Measurements from ENCODE around the gene SNRPA1. TPM values are rescaled to one million over a fixed set of nuclear protein-coding genes. Genes with fewer than 3 reads are reported as not detected.

The SNRPA1 gene
- total RNA-seq, 4 donors from 2014 or later = 3.2 to 56.4 (median 25.7) TPM

DNA sequence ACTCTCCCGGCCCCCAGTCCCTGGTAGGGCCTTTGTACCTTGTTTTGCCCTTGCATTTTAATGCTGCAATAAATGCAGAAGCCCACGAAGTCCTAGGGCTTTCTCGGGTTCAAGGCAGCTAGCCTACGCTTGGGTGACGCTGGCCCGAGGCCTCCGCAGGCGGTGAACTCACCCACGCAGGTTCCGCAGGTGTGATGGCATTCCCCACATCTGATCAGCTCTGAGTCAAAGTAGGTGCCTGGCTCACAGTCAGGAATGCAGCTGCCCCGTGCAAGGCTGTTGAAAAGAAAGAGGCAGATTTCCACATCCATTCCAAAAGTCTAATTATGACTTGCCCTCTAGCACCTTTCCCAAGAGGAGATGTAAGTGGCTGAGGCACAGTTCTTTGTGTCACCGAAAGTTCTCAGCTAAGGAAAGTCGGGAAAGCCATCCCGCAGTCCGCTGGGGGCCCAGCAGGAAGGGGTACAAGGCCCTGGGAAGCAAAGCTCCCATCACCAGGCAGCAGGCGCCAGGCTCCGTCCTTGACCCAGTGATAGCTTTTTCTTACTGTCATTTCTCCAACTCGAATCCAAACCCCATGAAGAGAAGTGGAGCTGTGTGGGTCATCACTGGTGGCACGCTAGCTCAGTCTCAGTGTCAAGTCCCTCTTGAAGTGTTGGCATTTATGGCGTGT lies 23.2 kb upstream of the SNRPA1 start:
- H3K27ac ChIP-seq = no peak overlapping the region
- H3K27me3 ChIP-seq = no peaks in the 10 kb centered on the region
- TF ChIP-seq, protein P1, sequence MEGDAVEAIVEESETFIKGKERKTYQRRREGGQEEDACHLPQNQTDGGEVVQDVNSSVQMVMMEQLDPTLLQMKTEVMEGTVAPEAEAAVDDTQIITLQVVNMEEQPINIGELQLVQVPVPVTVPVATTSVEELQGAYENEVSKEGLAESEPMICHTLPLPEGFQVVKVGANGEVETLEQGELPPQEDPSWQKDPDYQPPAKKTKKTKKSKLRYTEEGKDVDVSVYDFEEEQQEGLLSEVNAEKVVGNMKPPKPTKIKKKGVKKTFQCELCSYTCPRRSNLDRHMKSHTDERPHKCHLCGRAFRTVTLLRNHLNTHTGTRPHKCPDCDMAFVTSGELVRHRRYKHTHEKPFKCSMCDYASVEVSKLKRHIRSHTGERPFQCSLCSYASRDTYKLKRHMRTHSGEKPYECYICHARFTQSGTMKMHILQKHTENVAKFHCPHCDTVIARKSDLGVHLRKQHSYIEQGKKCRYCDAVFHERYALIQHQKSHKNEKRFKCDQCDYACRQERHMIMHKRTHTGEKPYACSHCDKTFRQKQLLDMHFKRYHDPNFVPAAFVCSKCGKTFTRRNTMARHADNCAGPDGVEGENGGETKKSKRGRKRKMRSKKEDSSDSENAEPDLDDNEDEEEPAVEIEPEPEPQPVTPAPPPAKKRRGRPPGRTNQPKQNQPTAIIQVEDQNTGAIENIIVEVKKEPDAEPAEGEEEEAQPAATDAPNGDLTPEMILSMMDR (IDR thresholded peaks at IDR 0.05) = no peak
- TF ChIP-seq POLR2A (IDR thresholded peaks at IDR 0.05) = no peak
- DNase-seq = peak in 1 of 2 donors; percentile 3
- no peak overlapping the region for H3K4me3 ChIP-seq
- intact Hi-C loops (cut with DNase I; ENCODE audit: low total_unique reads) = no loop called here
- no peaks in the 10 kb centered on the region for H3K36me3 ChIP-seq
- H3K9me3 ChIP-seq = no peaks in the 10 kb centered on the region
- no peaks in the 10 kb centered on the region for H3K4me1 ChIP-seq

DNA sequence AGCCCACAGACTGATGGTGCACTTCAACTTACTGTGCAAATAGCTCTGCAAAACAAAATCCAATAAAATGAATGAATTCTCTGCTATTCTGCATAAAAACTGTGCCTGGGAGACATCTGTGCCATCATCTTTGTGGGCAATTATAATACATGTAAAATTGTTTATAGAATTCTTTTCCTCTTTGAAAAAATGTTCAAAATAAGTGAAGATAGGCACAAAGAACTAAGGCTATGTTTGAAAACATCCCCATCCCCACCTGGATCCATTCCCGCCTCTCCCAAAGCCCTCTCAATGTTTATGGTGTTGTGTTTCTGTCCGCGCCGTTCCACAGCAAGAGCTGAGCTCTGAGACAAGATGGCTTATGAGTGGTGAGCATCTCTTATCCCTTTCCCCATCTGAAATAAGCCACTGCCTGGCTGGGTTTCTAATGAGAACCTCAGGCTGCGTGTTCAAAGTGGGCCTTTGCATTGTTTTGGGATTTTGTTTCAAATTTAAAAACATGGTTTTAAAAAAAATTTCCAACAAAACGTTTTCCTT lies 22.4 kb upstream of the SNRPA1 start:
- Histone ChIP-seq H3K4me3 (no peak overlapping the region), H3K9me3 (no peaks in the 10 kb centered on the region), H3K27ac (no peak overlapping the region), H3K27me3 (no peaks in the 10 kb centered on the region), H3K36me3 (no peaks in the 10 kb centered on the region), H3K4me1 (no peaks in the 10 kb centered on the region)
- no peak for TF ChIP-seq POLR2A (IDR thresholded peaks at IDR 0.05)
- TF ChIP-seq, protein P1 (IDR thresholded peaks at IDR 0.05) = no peak
- no peak for DNase-seq
- intact Hi-C loops (cut with DNase I; ENCODE audit: low total_unique reads) = no loop called here

DNA sequence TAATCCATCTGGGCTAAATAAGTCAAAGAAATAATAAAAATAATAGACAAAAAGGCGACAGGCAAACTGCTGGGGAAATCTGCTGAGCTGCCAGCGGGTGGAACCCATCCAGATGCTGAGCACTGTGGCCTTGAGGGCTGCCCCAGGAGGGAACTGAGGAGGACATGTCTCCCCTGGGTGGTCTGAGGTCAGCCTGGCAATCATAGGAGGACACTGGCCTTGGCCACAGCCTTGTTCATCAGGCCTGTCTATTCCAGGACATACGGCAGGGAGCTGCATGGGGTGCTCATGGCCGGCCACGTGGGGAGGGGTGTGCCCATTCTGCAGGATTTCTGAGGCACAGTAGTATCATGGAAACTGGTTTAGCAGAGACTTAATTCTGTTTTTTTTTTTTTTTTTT lies 21.5 kb upstream of the SNRPA1 start:
- no peaks in the 10 kb centered on the region for H3K4me1 ChIP-seq
- TF ChIP-seq, protein P1 (IDR thresholded peaks at IDR 0.05) = no peak
- TF ChIP-seq POLR2A (IDR thresholded peaks at IDR 0.05) = no peak
- no peak for DNase-seq
- intact Hi-C loops (cut with DNase I; ENCODE audit: low total_unique reads) = no loop called here
- no peaks in the 10 kb centered on the region for H3K9me3 ChIP-seq
- H3K27ac ChIP-seq = no peak overlapping the region
- H3K4me3 ChIP-seq = no peak overlapping the region
- H3K27me3 ChIP-seq = no peaks in the 10 kb centered on the region
- no peaks in the 10 kb centered on the region for H3K36me3 ChIP-seq

DNA sequence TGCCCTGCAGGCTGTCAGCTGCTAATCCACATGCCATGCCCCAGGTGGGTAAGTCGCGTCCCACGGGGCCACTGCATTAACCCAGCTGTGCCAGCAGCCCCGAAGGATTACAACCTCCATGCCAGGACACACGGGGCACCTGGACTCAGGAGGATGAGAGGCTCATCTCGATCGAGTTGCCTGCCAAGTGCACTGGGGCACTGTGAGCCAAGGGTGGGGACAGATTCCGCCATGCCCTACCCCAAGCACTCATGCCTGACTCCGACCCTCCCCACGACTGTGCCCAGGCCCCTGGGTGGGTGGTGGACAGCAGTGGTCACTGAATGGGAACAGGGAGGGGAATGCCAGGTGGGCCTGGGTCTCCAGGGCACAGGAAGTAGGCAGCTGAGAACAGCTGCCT lies 20.7 kb upstream of the SNRPA1 start:
- Histone ChIP-seq H3K4me1 (no peaks in the 10 kb centered on the region), H3K27ac (no peak overlapping the region), H3K36me3 (no peaks in the 10 kb centered on the region), H3K27me3 (no peaks in the 10 kb centered on the region), H3K4me3 (no peak overlapping the region), H3K9me3 (no peaks in the 10 kb centered on the region)
- peak in 1 of 2 donors; percentile 8 for DNase-seq
- TF ChIP-seq, protein P1 (IDR thresholded peaks at IDR 0.05) = no peak
- TF ChIP-seq POLR2A (IDR thresholded peaks at IDR 0.05) = no peak
- intact Hi-C loops (cut with DNase I; ENCODE audit: low total_unique reads) = no loop called here

DNA sequence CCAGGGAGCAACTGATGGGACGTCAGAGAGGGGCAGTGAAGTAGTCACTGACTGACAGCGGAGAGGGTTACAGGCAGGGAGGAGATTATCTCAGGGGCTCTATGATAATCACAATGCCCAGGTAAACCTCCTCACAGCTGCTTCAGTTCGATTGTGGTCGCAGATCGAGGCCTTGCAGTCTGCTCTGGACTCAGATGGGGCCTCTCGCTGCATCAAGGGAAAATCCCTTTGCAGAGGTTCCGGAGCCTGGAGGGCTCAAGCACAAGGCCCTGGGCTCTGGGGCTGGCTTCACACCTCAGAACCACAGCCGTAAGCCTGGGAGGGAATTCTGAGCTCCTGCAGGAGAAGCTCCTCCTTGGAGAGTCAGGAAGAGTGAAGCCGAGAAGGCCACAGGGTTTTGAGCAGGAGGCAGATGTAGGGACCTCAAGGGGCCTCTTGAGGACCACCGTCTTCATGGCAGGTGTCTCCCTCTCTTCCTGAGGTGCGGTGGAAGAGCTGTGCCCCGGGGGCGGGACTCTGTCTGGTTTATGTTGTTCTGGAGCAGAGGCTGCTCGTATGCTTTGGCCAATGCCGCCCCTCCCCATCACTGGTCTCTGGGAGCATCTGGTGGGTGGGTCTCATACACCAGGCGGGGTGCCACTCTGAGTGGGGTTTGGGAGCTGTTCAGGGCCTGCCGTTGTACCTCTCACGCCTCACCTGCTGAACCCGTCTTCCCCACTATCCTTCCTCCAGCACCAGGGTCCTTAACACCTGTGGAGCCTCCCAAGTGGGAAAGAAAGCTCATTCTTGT lies 19.5 kb upstream of the SNRPA1 start:
- H3K9me3 ChIP-seq = no peaks in the 10 kb centered on the region
- no peak overlapping the region for H3K27ac ChIP-seq
- TF ChIP-seq POLR2A (IDR thresholded peaks at IDR 0.05) = no peak
- TF ChIP-seq, protein P1 (IDR thresholded peaks at IDR 0.05) = no peak
- no peaks in the 10 kb centered on the region for H3K27me3 ChIP-seq
- peak; percentile 5 to 6 for DNase-seq
- no peaks in the 10 kb centered on the region for H3K4me1 ChIP-seq
- no peak overlapping the region for H3K4me3 ChIP-seq
- intact Hi-C loops (cut with DNase I; ENCODE audit: low total_unique reads) = no loop called here
- no peaks in the 10 kb centered on the region for H3K36me3 ChIP-seq

Measured in uterus (tissue), 4 donors.